AG08396 (cell line): ENCODE results near the gene PRDM5.

Experiments
- DNase-seq: peaks from one replicate; pipeline ENCODE4 v3.0.0; 2012; ENCODE audit warnings: low spot score, mixed read lengths

Gene PRDM5

DNA sequence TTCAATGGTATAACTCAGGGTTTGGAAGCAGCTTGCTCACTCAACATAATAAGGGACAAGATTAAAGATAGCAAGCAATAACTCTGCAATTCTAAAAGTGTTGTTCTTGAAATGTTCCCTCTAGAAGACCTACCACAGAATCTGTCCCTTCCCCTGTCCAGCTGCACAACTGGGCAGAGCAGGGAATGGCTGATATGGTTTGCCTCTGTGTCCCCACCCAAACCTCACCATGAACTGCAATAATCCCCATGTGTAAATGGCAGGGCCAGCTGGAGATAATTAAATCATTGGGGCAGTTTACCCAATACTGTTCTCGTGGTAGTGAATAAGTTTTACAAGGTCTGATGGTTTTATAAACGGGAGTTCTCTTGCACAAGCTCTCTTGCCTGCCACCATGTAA, 19.1 kb downstream of the PRDM5 start:
- DNase-seq, result no peak

DNA sequence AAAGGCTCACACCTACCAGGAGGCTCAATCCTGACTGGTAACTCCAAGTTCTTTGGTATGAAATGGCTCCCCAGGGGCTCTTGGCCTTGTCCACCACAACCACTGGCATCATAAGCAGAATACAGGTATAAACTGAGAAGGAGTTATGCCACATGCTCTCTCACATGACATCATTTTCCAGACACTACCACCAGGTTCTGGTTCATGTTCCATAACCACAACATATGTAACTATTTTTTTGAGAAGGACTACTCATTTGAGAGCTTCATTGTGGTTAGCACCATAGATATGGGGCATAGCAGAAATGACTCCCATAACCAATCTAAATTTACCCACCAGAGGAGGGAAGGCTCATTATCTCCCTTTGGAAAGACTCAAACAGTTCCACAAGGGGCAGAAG, 19.6 kb downstream of the PRDM5 start:
- no peak for DNase-seq

DNA sequence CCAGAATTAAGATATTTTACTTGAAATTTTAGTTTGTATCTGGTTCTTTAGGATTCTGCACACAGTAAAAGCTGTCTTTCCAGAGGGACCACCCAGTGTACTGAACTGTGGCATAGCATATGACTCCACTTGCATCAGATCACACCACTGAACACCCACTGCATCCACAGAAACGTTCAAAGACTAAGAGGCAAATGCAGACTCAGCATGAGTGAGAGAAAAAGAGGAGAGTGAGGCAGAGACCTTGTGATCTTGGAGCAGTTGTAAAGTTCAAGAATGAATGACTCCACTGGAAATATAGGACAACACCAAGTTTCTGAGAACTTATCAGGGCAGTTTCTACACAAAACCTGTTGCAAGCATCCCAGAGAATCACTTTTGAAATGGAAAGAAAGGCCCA, 20.8 kb downstream of the PRDM5 start:
- DNase-seq, result no peak

DNA sequence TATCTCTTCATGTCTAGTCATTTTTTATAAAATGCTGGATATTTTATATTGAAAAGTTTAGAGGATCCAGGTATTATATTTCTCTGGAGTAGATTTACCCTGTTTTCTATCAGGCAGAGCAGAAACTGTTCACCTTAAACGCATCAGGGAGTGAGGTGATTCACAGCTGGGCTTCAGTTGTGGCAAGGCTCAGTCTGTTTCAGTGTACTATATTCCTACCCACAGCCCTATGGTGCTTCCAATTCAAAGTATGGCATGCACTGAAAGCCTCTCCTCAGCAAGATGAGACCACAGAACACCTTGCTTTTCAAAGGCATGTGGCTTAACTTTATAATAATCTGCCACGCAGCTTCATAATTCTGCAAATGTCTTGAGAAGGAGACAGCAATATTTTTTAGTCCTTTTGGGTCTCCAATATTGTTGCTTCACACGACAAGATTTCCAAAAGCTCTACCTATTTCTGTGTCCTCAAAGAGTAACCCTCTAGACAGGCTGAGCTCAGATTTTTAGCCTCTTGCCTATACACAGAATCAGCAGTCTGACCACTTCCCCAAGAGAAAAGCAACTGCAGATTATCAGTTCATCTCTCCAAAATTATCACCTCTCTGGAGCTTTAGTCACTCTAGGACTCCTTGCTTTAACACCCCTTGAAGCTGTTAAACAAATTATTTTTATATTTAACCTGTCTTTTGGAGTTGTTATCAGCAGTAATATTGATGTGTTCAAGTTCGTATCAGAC, 24.4 kb downstream of the PRDM5 start:
- DNase-seq, result no peak

DNA sequence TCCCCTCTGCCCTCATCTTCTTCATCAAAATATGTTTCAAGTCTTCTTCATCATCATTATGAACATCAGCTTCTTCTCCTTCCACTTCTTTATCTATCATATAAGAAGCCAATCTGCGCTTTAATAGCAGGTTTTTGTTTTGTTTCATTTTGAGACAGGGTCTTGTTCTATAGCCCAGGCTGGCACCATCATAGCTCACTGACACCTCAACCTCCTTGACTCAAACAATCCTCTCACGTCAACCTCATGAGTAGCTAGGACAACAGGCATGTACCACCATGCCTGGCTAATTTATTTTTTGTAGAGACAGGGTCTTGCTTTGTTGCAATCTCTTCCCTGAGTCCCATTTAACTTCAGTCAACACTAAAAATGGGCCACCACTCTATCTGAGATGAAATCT, 27.0 kb downstream of the PRDM5 start:
- DNase-seq, result no peak

DNA sequence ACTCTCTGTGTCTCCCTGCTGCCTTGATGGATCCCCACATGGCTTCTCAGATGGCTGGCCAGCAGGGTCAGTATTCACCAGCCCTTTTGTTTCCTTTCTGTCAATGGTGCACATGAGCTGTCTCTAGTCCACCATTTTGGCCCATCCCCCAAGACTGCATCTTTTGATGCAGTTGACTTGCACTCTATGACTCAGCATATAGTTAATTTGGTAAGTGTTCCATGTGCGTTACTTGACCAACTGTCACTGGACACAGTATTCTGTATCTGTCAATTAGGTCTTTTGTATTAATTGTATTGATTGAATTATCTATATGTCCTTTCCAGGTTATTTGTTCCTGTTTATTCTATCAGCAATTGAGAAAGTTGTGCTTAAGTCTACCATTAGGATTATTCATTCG, 29.2 kb downstream of the PRDM5 start:
- no peak for DNase-seq

DNA sequence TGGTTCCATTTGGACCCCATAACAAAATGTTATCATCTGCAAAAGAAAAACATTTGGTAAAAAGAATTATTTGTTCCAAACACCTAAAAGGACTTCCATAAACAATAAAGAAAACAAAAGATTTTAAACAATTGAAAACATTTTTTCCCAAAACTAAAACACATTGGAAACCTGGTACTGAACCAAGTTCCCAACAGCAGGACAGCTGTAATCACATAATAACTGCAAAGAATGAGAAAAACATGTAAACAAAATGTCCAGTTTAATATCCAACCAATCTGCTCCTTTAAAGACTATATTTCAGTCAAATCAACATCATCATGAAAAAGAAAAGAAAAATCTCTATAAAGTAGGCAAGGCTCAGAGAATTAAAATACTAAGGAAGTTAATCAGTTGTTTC, 36.3 kb downstream of the PRDM5 start:
- DNase-seq, result no peak

DNA sequence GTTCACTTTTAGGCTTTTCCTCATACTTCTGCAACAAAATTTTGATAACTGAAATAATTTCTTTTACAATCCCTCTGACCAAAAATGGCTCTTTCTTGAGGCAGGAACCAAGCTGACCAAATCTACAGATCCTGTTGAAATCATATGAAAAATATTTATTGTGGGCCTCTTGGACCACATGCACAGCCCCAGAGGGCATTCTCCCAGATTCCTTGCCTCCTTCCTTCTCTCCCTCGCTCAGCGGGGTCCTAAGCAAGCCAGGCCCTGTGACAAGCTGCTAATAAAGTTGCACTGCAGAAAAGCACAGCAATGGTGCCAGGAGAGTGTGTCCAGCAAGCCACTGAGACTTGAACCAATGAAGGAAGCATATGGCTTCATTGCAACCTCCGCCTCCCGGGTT, 40.7 kb downstream of the PRDM5 start:
- DNase-seq, result no peak

DNA sequence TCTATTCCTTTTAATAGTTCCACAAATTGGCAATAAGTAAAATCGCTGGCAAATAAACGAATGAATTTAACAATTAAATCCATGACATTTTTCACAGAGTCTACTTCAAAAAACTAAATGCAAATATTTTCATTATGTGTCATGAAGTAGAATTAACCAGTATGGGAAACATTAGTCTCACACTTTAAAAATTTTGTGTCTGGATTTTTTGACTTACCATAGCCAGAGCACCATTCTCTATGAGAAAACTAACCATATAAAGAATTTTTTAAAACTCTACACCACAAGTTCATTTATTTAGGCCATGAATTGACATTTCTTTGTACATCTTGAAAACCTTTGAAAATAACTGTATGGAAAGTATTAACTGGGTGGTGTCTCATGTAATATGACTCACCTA, 41.2 kb downstream of the PRDM5 start:
- DNase-seq, result no peak

DNA sequence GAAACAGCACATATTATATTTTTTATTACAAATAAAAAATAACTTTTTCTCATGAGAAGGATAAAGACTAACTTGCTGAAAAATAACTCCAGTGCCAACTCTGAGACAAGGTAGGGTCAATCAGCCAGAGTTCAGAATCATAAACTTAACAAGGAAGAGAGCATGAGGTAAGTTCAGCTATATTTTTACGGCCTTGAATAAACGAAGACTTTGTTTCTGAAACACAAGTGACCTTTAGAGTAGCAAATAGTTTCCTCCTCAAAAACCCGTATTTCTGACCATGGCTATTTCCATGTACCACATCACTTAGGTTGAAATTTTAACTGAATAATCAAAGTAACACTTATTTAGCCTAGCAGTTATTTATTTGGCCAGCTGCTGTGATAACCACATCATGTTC, 45.5 kb downstream of the PRDM5 start:
- no peak for DNase-seq

DNA sequence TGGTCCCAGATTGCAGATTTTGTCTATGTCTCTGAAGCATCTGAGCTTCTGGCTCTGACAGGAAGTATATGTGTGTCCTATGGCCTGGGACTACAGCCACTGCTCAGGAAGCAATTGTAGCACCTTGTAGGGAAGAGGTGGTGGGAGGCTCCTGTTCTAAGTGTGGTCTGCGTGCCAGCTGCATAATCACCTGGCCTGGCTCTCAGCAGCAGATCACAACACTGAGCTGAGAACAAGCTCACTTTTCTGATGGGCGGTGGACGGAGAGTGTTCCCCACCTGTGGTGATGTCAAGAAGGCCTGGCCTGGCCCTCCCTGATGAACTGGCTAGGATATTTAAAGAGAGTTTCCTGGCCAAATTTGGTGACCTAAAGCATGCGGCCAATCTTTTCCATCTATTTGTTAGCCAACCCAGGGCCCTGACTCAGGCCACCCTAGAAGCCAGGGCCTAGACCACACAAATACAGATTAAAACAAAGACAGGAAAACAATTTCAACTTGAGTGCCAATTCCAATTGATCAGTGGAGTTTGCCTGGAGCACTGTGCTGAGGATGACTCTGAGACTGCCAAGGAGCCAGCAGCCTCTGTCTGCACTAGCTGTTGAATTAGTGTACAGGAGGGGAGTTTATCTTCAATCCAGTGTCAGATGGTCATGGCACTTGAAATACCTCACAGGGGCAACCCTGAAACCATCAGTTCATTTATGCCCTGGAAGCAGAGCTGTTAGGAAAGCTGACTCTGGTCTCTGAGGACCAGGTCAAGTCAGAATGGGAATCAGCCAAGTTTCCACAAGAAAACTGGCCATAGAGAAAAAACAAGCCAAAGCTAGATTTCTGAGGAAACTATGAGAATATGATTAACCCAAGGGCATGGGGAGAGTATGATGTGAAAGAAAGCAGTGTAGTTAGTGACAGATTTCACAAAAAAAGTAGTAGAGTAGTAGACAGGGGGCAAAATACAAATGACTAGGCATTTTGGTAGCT, 47.4 kb downstream of the PRDM5 start:
- no peak for DNase-seq

DNA sequence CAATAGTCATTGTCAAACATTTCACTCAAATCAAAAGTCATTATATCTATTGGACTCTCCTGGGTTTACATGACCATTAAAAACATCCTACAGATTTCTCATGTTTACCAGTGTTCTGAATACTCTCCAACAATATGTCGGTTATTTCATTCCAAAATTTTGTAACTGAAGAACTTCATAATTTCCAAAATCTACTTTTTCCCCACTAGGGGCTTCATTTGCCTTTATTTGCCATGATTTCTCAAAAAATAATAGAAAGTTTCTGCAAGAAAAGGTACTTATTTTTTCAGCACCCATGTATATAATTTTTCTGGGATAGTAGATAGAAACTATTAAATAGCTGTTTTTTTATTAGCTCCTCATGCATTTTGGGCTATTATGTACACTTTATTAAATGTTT, 49.0 kb downstream of the PRDM5 start:
- DNase-seq, result no peak

DNA sequence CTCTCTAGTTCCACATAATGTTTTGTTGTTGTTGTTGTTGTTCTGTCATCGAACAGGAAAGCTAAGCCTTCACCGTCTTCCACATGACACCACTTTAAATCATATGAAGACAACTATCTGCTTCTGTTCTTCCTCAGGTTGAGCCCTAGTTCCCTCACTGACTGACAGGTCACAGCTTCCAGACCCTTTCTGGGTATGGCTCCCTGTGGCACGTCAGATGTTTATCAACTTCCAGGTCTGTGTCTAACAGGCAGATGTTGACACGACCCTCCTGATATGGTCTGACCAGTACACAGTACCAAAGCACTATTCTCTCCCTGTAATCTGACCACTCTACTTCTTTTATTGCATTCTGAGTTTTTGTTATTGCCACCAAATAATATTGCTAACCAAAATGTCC, 51.4 kb downstream of the PRDM5 start:
- no peak for DNase-seq

DNA sequence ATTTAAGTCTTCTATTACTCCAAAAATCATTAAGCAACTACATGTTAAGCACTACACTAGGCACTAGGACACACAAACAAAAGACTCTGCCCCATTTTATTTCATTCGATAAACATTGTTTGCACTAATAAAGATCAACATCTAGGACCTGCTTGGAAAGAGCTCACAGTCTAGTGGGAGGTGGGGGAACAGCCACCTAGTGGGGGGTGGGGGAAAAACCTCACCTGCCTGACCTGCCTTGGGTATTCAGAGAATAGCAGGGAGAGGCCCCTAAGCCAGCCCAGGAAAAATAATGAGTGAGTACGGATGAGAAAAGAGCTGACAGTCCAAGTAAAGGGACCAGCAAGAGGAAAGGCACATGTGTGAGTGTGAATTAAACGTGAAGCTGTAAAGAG, 52.2 kb downstream of the PRDM5 start:
- DNase-seq, result no peak

DNA sequence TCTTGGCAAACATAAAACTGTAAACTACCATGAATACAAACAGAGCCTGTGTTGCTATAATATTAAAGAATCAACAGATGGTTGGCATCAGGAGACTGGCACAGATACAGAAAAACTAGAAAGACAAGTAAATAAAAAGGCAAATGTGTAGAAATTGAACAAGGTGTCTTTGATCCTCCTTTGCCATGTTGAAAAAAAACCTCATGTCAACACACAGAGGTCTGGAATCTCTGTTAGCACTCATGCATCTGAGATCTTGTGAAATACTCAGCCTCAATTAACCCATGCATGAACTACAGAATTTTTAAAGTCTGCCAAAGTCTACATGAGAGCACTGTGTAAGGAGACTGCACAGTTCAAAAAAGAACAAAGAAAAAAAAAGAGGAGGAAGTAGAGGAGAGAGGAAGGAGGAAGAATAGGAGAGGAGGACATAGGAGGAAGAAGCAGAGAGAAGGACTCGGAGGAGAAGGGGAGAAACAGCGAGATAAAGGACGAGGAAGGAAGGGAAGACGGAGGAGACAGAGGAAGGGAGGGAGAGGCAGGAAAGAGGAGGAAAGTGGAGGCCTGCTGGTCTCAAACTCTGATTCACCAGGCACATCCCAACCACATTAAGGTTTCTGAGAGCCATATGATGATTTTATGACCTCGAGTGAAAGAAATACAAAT, 52.8 kb downstream of the PRDM5 start:
- DNase-seq, result no peak

DNA sequence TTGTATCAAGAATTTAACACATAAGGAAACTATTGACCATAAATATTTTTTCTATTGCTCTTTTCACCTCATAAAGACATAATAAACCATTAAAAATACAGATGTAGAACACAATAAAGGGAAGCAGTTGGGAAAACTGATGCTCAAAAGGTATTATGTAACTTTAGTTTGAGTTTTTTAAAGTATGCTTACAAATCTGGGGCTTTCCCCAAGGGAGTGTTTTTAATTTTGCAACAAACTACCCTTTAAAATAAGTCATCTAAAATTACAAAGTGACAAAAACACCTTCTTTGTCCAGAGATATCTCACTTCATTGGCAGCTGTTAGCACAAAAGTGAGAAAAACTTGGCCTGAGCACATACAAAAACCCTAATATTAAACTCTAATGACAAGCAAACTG, 55.0 kb downstream of the PRDM5 start:
- no peak for DNase-seq

DNA sequence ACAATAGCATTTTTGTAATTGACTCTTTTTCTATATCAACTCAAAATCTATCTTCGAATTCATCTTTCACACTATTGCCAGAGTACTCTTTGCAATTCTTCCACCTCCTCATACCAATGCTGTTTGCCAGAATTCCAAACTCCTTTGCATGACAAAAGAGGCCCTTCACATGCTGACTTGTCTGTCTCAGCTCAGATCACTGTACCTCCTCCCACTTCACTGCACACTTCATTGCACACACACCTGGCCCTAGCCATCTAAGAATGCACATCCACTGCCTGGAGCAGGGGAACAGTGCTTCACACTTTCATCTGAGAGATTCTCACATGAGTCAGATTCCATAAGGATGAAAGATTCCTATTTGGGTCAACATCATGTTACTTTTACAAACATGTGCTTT, 56.5 kb downstream of the PRDM5 start:
- no peak for DNase-seq

DNA sequence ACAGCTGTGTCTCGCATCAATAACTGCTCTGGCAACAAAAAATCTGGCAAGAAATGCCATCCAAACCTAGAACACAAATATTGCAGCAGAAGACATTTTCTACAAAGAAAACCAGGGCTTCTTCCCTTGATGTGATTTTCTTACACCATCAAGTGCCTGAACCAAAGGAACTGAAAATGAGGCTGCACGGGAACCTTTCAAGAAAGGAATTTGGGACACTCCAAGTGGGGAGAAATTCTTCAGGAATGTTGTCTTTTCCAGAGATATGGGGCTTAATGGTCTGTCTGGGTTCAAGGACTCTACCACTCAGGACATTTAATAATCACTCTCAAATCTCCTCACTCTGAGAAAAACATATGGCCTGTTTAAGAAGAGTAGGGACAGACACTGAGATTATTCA, 57.6 kb downstream of the PRDM5 start:
- DNase-seq, result no peak

DNA sequence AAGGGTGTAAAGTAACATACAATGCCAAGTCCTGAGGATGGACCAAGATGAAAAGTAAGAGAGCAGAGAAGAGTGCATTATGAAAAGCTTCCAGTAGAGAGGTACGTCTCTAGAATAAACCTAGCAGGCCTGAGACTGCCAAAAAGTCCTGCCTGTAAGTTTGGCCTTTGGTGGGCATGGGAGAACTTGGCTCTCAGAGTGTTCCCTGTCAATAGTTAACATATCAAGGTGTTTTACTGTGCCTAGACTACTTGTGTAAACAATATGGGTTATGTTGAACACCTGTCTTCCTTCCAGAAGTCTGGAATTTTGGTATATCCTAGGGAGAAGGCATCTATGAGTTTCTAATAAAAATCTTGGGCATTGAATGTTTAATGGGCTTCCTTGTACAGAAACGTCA, 60.1 kb downstream of the PRDM5 start:
- no peak for DNase-seq

DNA sequence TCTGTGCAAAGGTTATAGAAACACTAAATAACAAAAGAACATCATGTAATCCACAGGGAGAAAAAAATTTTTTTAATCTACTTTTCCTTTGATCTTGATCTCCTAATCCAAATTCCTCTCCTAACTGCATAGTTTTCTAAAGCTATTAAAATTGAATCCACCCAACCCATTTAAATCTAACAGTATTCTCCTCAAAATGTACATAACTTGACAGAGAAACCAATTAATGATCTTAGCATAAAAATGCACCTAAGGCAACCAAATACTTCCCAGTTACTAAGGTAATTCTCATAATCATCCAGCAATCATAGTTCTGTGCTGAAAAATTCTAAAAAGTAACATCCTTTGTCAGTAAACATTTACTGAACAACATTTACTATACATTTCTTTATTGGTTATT, 60.7 kb downstream of the PRDM5 start:
- no peak for DNase-seq

DNA sequence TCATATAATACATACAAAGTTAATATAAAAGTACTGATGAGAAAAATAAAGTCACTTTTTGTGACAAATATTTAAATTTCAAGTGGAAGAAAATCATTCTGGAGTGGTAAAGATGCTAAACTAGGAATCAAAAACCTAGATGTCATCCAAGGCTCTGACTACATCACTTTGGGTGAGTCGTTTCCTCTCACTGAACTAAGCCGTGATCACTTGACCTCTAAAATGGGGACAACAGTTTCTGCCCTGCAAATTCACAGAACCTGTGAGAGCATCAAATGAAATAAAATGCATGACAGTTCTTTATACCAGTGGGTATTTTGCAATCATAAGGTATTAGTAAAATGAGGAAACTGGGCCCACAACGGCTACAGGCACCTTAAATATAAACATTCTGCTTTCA, 63.8 kb downstream of the PRDM5 start:
- no peak for DNase-seq

DNA sequence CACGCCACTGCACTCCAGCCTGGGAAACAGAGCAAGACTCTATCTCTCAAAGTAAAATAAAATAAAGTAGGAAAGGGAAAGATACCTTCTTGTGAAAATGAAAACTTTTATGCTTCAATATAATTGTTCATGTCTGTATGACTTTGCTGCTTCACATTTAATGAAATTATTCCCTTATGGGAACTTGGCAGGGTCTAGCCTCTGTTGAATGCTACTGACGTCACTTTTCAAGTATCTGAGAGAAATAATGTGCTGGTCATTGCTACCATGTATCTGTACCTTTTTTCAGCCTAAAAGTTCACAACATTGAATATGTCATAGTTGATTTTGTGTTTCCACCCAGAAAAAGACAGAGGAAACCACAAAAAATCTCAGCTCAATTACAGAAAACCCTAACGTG, 65.2 kb downstream of the PRDM5 start:
- DNase-seq, result no peak

DNA sequence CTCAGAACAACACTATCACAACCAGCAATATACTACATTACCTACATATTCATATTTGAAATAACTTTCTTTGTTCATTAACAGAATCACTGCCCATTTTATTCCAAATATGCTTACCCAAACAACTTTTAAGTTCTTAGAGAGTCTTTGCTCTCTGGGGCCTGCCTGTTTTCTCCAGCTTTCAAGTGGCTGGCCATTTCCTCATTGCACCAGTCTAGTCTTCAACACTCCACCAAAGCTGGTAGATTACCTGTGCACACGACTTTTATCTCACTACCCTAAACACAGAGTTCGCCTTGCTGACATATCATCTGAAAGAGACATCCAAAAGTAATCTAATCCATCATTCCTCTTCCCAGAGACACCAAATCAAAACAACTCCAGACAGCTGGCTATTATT, 66.2 kb downstream of the PRDM5 start:
- DNase-seq, result no peak
